Breast epithelium (tissue), 3 donors: ENCODE data around the gene D2HGDH.

Source experiments
- CTCF ChIP-seq, 3 donors: fragments of 450-650 bp; IDR thresholded peaks; one replicate each; pipeline ENCODE4 v1.5.1; 2016 to 2017; ENCODE audit warnings: antibody characterized with exemption in 3 of 3, mild to moderate bottlenecking in 3 of 3, moderate library complexity in 3 of 3
- POLR2AphosphoS5 ChIP-seq, 3 donors: sonication (generic); formaldehyde crosslinking; IDR thresholded peaks; one replicate each; pipeline ENCODE4 v1.6.1; 2017; ENCODE audit warnings: antibody characterized with exemption in 3 of 3

- TF ChIP-seq CTCF (IDR thresholded peaks at IDR 0.05) (peak in 1 of 3 donors; percentile 32), POLR2AphosphoS5 (IDR thresholded peaks at IDR 0.05) (peak; percentile 37 to 59 (median 55))
Observed at GRCh38 chr2:241701399-241702154, 32.9 kb upstream of the D2HGDH start, which contains the start of gene ING5.
